GM12864 (cell line): ENCODE measurements around the gene ZNF32.

ENCODE experiments used
- DNase-seq: peaks from one replicate; pipeline ENCODE4 v3.0.0-alpha.2; 2011; ENCODE audit warnings: low read depth
- H3K4me3 ChIP-seq: 2 replicates; pipeline ENCODE4 v1.5.1; 2011; ENCODE audit warnings: mild to moderate bottlenecking, low read depth, low read length, control low read depth
- CTCF ChIP-seq: IDR thresholded peaks from 2 replicates; pipeline ENCODE4 v1.5.1; 2011; ENCODE audit warnings: low read depth, mild to moderate bottlenecking, moderate library complexity, low read length, control low read depth, inconsistent platforms; ENCODE audit errors: missing control alignments

The ZNF32 gene

GRCh38 chr10:43648398-43649184, at the start of gene ZNF32:
Gene ZNF32, minus strand, starts transcription at chr10:43648881. Its CDS starts 2,748 bp downstream, at chr10:43646133.
- no peak for TF ChIP-seq CTCF
- peak; percentile 47 for DNase-seq

GRCh38 chr10:43698156-43698555, 49.5 kb upstream of the ZNF32 start:
- no peak for DNase-seq
- H3K4me3 ChIP-seq = no peak overlapping the region
- TF ChIP-seq CTCF = no peak

More at GRCh38 chr10:43648398-43649184, at the start of gene ZNF32:
- H3K4me3 ChIP-seq = peak within 1 kb of the TSS; percentile 80

- no peak for DNase-seq
- no peak for TF ChIP-seq CTCF
- no peak overlapping the region for H3K4me3 ChIP-seq
These were observed 48.3 kb upstream of the ZNF32 start for GRCh38 chr10:43696909-43697483.

GRCh38 chr10:43695730-43696129, 47.0 kb upstream of the ZNF32 start:
- no peak overlapping the region for H3K4me3 ChIP-seq
- DNase-seq = no peak

GRCh38 chr10:43695321-43695720, 46.6 kb upstream of the ZNF32 start:
- no peak for TF ChIP-seq CTCF
- no peak for DNase-seq
- H3K4me3 ChIP-seq = no peak overlapping the region

More at GRCh38 chr10:43695730-43696129, 47.0 kb upstream of the ZNF32 start:
- no peak for TF ChIP-seq CTCF

GRCh38 chr10:43694526-43694925, 45.8 kb upstream of the ZNF32 start:
- no peak for DNase-seq
- H3K4me3 ChIP-seq = no peak overlapping the region
- no peak for TF ChIP-seq CTCF

GRCh38 chr10:43693602-43694001, 44.9 kb upstream of the ZNF32 start:
- no peak for DNase-seq
- TF ChIP-seq CTCF = no peak
- no peak overlapping the region for H3K4me3 ChIP-seq
